HG02885 (cell line): ENCODE data around the gene TDRD7.

Experiments used
- ATAC-seq: cut with Tn5 transposase; IDR thresholded peaks from one replicate; pipeline ENCODE4 v1.9.1; 2021; ENCODE audit warnings: mild to moderate bottlenecking; ENCODE audit not compliant: unreplicated experiment, poor library complexity

Gene TDRD7

DNA sequence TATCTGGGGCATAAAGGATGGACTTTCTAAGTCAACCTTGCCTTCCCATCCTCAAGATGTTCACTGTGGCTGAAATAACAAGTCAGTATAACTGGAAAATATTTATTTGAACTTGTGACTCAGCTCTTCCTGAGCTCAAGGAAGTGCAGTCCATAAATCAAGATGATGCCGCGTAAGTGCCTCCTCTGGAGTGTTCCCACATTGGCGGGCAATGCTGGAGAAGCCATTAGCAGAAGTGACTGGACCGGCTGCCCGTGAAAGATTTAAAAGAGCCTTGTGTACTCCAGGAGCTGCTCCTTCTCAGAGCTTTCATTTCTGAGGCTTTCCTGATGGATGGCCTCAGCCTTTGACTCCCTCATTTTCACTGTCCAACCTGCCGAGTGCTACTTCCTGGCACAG is 107.0 kb downstream of the TDRD7 start:
- no peak for ATAC-seq

DNA sequence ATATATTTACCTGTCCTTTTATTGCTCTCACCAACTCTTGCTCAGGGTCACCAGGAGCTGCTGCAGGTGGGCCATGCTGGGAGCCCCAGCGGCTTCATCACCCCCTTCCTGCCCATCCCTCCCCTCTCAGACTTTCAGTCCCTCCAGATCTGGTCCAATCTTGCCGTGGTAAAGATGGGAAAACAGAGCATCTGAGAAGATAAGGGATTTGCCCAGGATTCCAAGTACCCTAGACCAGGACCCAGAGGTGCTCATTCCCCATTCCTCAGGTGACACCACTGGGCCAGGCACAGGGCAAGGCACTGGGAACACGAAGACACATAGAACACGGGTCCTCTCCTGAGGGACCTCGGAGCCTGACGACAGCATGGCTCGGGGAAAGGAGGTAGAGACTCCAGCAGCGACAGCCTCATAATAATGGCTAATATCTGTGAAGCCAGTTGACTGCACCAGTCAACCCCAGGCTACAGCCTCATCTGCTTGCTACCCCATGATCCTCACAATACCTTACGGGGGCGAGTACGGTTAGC is 107.6 kb downstream of the TDRD7 start:
- ATAC-seq: no peak

DNA sequence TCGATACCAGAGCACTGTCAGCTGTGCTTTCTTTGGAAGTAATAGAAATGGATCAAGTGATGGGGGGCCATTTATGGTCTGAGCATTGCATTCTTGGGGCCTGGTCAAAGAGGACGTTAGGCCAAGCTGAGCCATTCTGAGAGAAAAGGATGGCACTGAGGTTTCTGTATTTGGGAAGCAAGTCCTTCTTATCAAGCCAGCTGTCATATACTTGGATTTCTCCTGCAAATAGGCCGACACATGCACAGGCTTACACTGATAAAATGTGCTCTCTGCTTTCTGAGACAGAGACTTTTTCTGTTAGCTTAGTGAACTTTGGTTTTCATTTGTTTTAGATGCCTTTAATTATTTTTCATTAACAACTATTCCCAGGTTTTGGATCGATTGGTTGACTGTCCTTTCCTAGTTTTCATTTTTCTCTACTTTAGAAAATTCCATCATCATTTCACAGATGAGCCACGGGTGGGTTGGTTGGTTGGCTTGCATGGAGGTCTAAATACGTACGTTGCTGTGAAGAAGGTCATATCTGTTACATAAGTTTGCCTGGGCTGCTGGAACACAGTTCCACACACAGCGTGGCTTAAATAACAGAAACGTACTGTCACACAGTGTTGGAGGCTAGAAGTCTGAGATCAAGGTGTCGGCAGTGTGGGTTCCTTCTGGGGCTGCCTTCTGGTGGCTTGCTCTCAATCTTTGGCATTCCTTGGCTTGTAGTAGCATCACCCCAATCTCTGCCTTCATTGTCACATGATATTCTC is 109.9 kb downstream of the TDRD7 start:
- ATAC-seq: no peak

DNA sequence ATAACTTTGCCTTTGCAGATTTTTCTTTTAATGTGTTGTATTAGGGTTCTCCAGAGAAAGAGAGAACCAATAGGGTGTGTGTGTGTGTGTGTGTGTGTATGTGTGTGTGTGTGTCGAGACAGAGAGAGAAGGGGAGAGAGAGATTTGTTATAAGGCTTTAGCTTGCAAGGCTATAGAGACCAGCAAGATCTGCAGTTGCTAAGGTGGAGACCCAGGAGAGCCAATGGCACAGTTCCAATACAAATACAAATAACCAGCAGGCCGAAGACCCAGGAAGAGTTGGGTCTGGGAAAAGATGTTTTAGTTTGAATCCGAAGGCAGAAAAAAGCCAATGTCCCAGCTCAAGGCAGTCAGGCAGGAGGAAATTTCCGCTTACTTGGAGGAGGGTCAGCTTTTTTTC is 112.5 kb downstream of the TDRD7 start:
- no peak for ATAC-seq

DNA sequence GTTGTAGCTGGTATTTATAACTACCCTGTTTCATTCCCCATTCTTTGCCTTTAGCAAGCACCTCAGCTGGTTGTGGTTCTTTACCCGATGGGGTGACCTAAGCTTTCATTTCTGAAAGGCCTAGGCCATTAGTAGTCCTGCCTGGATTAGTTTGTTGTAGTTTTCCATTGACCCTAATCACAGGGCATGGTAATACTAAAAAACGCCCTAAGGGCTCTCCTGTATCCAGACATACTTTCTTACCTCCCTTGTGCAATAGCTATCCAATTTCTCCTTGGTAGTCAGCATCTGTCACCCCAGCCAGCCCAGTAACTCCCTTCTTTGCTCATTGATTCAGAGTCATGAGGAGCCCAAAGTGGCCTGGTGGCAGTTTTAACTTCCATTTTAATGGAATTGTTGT is 113.6 kb downstream of the TDRD7 start:
- no peak for ATAC-seq

DNA sequence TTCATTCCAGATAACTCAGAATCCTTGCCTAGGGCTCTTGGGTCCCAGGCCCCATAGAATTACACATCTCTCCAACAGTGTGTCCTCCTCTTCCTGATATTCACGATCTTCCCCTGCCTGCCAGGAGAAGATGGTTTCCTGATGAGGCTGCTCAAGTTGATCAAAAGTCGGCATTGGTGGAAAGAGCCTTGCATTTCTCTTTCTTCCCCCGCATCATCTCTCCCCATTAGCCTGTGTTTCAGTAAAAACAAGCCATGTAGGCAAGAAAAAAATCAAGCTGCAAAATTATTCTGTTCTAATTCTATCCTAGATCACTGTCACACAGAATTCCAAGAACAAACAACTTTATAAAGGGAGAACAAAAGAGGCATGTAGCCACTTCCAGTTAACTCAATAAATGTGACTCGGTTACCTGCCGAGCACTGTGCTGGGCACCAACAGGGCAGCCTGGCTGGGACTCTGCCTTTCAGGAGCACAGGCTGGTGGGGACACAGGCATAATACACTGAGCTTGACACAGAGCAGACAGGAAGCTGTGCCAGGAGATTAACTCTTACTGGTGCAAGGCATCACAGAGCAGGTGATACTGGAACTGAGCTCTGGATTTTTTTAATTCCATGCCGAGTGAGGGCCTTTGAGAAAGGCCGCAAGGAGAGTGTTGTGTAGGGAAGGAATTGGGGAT is 115.1 kb downstream of the TDRD7 start:
- ATAC-seq: no peak

DNA sequence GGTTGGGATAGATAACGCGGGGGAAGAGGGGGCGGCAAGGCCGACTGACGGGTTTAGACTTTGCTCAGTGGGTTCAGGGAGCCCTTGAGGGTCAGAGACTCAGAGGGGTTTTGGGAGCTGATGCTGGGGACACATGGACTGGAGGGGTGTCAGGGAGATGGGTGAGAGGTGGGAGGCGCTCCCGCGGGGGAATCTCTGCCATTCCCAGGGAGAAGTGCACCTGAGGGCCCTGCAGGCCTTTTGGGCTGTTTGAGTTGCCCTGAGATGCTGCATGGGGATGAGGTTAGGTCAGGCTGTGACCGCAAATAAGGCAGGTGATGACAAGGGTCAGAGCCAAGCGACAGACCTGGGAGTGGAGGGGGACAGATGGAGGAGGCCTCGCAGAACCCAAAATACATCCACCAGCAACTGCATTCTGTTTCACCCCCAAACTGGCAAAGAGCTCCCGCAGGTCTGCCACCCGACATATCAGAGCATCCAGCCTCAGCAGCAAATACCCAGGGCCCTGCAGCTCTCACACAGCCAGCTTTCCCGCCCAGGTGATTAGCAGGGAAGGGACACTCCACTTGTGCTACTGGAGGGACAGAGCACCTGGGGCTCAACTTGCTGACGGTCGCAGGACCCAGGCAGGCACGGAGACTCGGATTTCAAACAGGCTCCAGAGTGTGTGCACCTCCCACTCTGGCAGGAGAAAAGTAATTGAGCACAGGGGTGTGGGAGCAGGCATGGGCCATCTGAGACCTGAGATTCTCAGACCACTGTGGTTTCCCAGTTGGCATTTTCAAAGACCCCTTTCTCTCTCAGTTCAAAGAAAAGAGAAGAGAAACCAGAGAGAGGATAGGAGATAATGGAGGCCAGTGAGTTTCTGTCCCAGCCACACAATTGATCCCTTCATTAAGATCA is 116.0 kb downstream of the TDRD7 start:
- no peak for ATAC-seq

DNA sequence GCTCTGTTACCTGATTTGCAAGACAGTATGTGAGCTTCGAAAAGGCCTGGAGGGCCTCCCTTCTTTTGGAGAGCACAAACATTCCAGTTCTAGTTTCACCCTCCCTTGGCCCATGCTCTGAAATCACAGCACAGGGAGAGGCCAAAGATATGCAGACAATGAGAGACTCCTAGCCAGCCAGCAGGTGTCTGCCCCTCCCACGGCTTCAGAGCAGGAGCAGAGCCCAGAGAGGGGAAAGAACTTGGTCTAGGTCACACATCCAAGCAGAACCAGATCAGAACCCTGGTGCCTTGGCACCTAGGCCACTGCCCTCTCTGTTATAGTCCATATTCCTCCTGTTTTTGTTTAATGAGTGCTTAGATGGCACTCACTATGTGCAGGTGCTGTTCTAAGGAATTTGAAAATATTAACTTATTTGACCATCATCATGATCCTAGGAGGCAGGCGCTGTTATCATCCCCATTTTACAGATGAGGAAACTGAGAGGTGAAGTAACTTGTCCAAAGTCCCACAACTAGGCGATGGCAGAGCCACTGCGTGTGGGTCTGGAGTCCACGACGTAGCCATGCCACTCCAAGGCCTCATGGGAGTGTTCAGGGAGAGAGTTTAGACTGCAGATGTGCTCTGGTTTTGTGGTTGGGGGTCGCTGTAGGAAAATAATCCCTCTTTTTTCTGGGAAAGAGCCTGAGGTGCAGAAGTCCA is 116.8 kb downstream of the TDRD7 start:
- no peak for ATAC-seq

DNA sequence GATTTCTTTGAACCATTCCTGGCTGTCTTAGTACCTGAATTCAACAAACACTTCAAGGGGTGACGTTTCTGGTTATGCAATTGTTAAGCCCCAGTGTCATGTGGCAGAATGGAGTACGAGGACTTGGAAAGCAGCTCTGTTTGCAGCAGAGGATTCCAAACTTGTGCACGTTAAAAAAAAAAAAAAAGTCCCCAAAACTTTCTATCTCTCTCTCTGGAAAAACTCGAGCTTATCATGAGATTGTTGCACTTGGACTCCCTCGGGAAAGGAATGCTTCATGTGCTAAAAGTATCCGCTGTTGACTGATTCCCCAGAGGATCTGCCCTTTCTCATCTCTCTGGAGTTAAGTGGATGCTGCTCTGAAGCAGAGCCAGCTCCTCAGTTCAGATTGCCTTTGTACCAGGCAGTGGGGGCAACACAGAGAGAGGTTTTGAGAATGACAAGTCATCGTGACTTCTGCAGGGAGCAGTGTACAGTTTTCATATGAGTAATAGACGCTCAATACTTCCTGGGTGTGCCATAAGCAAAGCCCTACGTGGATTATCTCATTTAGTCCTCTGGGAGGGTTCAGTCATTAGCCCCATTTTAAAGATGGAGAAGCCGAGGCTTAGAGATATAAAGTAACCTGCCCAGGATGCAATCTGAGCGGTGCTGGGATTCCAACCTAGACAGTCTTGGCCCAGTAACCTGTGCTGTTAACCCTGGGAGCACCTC is 117.6 kb downstream of the TDRD7 start:
- peak; percentile 85 for ATAC-seq

DNA sequence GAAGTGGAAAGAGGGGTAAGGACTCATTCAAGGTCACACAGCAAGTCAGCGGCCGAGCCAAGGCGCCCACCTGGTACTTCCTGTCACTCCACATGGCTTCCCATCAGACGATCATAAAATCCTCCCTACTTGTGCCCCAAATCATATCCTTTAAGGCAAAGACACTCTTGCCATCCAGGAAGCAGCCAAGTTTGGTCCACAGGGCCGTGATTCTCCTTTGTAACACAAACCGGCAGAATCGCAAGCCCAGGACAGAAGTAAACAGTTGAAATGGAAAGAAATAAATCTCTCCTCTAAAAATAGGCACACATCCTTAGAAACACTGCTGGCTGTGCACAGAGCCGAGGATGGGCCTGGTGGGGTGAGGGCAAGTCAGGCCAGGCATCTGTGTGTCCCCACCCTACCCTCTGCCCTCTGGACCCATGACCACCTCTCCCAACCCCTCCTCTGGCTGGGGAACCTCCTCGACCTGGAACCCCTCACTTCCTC is 120.0 kb downstream of the TDRD7 start:
- no peak for ATAC-seq

DNA sequence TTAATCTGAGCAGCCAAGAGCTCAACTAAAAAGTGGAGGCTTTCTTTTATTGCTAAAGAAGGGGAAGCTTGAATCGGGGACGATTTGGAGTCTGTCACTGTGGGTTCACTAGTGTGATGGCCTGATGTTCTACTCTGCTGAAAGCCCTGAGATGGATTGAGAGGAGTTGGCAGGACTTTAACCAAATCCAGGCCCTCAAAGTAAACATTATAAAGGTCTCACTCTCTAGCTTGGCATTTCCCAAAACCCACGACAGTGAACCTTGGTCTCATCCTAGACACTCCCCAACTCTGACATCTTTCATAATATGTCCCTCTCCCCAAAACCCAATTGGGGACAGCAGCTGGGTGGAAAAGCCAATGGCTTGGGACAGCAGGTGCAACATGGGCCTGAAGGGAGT is 122.3 kb downstream of the TDRD7 start:
- ATAC-seq: no peak

DNA sequence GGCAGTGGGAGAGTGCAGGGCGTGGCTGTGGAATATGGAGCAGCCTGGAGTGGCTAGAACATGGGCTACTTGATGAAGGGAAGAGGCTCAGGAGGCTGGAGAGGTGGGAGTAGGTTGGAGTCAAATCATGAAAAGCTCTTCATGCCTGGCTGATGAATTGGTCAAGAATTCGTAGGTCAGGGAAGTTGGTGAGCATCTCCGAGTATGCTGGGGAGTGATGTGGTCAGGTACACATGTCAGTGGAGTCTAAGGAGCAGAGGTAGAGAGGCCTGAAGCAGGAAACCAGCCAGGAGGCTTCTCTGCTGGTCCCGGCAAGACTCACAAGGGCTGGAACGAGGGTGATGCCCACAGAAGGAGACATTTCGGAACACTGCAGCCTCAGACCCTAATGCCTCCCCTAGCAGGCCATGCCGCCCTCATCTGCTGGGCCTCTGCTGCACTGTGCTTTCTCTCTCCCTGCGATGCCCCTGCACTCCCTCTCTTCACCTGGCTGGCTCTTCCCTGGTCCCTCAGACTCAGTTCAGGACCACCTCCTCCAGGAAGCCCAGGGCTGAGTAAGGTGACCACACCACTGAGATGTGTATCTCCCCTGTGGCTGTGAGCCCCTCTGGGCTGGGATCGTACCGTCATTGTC is 123.2 kb downstream of the TDRD7 start:
- no peak for ATAC-seq

DNA sequence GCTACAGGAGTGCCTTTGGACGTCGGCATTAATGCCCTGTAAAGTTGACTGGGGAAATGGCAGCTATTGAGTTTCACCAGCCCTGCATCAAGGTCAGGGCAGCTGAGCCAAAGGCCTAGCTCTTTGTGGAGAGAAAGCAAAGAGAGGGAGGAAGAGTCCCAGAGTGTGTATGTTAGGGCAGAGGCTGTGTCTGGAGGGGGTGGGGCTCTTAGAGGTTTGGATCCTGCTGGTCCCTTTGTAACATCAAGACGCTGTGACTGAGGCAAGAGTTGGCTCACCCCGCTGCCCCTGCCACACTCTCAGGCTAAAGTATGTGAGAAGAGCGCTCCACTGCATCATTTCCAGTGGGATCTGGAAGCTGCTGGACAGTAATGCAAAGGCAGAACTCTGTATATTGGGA is 123.9 kb downstream of the TDRD7 start:
- no peak for ATAC-seq

DNA sequence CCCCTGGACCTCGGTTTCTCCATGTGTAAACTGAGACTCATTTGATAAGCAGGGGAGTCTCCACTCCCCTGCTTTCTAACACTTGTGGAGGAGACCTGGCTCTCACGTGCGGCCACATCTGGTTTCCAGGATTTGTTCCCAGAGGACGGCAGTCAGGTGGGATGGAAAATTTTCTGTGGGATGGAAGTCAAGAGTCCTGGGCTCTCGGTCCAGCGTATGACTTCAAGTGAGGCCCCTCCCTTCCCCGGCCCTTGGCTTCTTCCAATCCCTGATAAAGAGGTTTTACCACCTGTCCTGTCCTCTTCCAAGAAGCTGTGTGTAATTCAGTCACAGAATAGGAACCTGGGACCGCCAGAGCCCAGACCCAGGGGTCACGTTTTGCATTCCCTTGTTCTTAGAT is 124.6 kb downstream of the TDRD7 start:
- ATAC-seq: no peak

DNA sequence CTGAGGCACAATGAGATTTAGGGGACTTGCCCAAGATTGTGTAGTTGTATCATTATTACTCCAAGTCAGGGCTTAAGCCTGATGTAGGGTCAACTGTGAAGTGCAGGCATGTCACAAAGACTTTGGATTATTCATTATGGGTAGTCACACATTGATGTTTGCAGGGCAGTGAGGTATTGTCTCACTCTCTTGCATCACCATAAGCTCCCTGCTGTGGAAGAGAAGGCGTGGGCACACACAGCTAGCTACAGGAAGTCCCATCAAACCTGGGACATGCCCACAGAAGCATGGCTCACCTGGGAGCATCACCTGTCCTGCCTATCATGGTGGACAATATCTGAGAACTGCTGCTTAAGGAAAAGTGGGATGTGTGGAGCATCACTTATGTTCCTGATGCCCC is 131.7 kb downstream of the TDRD7 start:
- ATAC-seq: no peak

DNA sequence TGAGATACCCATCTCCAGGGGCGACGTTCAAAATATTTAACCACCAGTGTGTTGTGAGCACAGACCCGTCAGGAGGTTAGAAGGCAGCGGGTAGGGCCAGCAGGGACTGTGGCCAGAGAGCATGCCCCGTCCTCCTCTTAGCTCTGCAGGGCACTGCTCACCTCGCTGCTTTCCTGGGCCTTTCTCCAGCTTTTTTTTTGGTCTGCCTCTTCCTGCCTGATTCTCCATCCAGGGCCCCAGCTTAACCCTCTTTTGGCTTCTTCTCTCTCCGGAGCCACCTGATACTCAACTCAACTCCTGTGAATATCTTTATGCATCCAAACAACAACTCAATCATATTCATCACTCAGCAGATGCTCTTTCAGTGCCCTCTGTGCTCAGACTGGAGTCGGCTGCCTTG is 133.6 kb downstream of the TDRD7 start:
- ATAC-seq: no peak
